ENCODE results near the gene DUSP19. TPM values are rescaled to one million over a fixed set of nuclear protein-coding genes. Genes with fewer than 3 reads are reported as not detected.

Gene DUSP19
- total and polyA plus RNA-seq, 2 of the 13 experiments (the other 11 are each of a cell fraction or from before 2014, with no cell fraction given) = 1.3 to 1.9 TPM

DNA sequence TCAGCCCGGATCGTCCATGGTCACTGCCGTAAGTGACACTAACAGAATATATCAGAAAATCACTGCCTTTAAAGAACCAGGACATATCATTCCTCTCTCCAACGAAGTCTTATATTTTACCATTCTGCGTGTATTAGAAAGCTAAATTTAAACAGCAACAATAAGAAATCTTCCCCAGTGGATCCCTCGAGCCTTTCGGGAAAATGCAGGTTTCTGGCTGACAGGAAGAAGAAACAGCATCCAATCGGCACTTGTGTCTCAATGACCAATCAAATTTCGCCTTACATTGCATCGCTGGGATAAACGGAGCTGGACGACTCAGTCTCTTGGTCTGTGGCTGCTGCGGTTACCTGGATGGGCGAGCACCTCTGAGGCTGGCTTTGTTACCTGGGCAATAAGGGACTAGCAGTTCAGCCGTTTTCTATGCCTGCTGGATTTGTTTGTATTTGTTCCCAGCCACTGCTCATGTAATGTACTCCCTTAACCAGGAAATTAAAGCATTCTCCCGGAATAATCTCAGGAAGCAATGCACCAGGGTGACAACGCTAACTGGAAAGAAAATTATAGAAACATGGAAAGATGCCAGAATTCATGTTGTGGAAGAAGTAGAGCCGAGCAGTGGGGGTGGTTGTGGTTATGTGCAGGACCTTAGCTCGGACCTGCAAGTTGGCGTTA, at the start of gene DUSP19 (continued):
- TF ChIP-seq ESRRA (CRISPR knock-in tag; IDR thresholded peaks at IDR 0.05; ENCODE audit: low read depth) = no peak
- TF ChIP-seq ZNF292 (CRISPR knock-in tag; IDR thresholded peaks at IDR 0.05; ENCODE audit: borderline replicate concordance, low read depth) = no peak; the same call in none of the 2 replicates
- TF ChIP-seq ZNF776 (CRISPR knock-in tag; IDR thresholded peaks at IDR 0.05) = no peak
- TF ChIP-seq SRSF1 (optimal IDR thresholded peaks at IDR 0.05; ENCODE audit: low read depth, low read length) = no peak
- TF ChIP-seq, protein P1, sequence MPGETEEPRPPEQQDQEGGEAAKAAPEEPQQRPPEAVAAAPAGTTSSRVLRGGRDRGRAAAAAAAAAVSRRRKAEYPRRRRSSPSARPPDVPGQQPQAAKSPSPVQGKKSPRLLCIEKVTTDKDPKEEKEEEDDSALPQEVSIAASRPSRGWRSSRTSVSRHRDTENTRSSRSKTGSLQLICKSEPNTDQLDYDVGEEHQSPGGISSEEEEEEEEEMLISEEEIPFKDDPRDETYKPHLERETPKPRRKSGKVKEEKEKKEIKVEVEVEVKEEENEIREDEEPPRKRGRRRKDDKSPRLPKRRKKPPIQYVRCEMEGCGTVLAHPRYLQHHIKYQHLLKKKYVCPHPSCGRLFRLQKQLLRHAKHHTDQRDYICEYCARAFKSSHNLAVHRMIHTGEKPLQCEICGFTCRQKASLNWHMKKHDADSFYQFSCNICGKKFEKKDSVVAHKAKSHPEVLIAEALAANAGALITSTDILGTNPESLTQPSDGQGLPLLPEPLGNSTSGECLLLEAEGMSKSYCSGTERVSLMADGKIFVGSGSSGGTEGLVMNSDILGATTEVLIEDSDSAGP (CRISPR knock-in tag; IDR thresholded peaks at IDR 0.05; ENCODE audit: borderline replicate concordance) = peak; percentile 36; the same call in 1 of the 2 replicates
- no peak for TF ChIP-seq ZNF296 (CRISPR knock-in tag; conservative IDR thresholded peaks at IDR 0.05)
- TF ChIP-seq BRD4 (CRISPR knock-in tag; IDR thresholded peaks at IDR 0.05) = peak; percentile 76; the same call in 1 of the 2 replicates
- TF ChIP-seq POLR2AphosphoS5 (IDR thresholded peaks at IDR 0.05; ENCODE audit: low read depth, low read length) = peak; percentile 99
- no peak for TF ChIP-seq PRPF4 (IDR thresholded peaks at IDR 0.05; ENCODE audit: low read depth, low read length, poor library complexity, severe bottlenecking)
- TF ChIP-seq ELF1 (CRISPR knock-in tag; IDR thresholded peaks at IDR 0.05) = peak; percentile 83
- TF ChIP-seq ZMAT3 (CRISPR knock-in tag; conservative IDR thresholded peaks at IDR 0.05) = no peak; the same call in 1 of the 2 replicates
- TF ChIP-seq, protein P2, sequence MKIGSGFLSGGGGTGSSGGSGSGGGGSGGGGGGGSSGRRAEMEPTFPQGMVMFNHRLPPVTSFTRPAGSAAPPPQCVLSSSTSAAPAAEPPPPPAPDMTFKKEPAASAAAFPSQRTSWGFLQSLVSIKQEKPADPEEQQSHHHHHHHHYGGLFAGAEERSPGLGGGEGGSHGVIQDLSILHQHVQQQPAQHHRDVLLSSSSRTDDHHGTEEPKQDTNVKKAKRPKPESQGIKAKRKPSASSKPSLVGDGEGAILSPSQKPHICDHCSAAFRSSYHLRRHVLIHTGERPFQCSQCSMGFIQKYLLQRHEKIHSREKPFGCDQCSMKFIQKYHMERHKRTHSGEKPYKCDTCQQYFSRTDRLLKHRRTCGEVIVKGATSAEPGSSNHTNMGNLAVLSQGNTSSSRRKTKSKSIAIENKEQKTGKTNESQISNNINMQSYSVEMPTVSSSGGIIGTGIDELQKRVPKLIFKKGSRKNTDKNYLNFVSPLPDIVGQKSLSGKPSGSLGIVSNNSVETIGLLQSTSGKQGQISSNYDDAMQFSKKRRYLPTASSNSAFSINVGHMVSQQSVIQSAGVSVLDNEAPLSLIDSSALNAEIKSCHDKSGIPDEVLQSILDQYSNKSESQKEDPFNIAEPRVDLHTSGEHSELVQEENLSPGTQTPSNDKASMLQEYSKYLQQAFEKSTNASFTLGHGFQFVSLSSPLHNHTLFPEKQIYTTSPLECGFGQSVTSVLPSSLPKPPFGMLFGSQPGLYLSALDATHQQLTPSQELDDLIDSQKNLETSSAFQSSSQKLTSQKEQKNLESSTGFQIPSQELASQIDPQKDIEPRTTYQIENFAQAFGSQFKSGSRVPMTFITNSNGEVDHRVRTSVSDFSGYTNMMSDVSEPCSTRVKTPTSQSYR (CRISPR knock-in tag; IDR thresholded peaks at IDR 0.05; ENCODE audit: borderline replicate concordance) = no peak; the same call in 1 of the 2 replicates
- TF ChIP-seq ZNF333 (CRISPR knock-in tag; IDR thresholded peaks at IDR 0.05; ENCODE audit: borderline replicate concordance) = 0 out of 2 replicates have a peak, but pooled peaks have one; percentile 63
- TF ChIP-seq HES4 (CRISPR knock-in tag; IDR thresholded peaks at IDR 0.05; ENCODE audit: borderline replicate concordance) = no peak
- peak; percentile 42; the same call in 1 of the 2 replicates for TF ChIP-seq ISX (CRISPR knock-in tag; conservative IDR thresholded peaks at IDR 0.05)
- peak; percentile 83 for TF ChIP-seq SALL1 (CRISPR knock-in tag; IDR thresholded peaks at IDR 0.05)
- no peak for TF ChIP-seq ZNF430 (CRISPR knock-in tag; IDR thresholded peaks at IDR 0.05)
- no peak for TF ChIP-seq ZMYM3 (CRISPR knock-in tag; IDR thresholded peaks at IDR 0.05)
- no peak for TF ChIP-seq NFIB (CRISPR knock-in tag; IDR thresholded peaks at IDR 0.05; ENCODE audit: borderline replicate concordance)
- TF ChIP-seq, protein P3, sequence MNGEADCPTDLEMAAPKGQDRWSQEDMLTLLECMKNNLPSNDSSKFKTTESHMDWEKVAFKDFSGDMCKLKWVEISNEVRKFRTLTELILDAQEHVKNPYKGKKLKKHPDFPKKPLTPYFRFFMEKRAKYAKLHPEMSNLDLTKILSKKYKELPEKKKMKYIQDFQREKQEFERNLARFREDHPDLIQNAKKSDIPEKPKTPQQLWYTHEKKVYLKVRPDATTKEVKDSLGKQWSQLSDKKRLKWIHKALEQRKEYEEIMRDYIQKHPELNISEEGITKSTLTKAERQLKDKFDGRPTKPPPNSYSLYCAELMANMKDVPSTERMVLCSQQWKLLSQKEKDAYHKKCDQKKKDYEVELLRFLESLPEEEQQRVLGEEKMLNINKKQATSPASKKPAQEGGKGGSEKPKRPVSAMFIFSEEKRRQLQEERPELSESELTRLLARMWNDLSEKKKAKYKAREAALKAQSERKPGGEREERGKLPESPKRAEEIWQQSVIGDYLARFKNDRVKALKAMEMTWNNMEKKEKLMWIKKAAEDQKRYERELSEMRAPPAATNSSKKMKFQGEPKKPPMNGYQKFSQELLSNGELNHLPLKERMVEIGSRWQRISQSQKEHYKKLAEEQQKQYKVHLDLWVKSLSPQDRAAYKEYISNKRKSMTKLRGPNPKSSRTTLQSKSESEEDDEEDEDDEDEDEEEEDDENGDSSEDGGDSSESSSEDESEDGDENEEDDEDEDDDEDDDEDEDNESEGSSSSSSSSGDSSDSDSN (CRISPR knock-in tag; IDR thresholded peaks at IDR 0.05) = peak; percentile 61; the same call in 1 of the 2 replicates
- TF ChIP-seq ZSCAN20 (CRISPR knock-in tag; IDR thresholded peaks at IDR 0.05; ENCODE audit: borderline replicate concordance) = peak; percentile 74; the same call in 1 of the 2 replicates
- peak; percentile 68 for TF ChIP-seq GABPB1 (CRISPR knock-in tag; IDR thresholded peaks at IDR 0.05)
